SKM-1 (cell line): ENCODE data around the gene RUNX1.
A peak's percentile ranks its signal among the peaks of the same experiment; 100 is the strongest.

ENCODE experiments used
- DNase-seq: peaks from one replicate; lab custom pipeline; 2025; ENCODE audit not compliant: unreplicated experiment; lab: John Stamatoyannopoulos, UW

RUNX1 gene

GRCh38 chr21:34766862-34767261 is 282.2 kb downstream of the RUNX1 start:
- no peak for DNase-seq

GRCh38 chr21:34765619-34766018 is 283.5 kb downstream of the RUNX1 start:
- no peak for DNase-seq

DNA sequence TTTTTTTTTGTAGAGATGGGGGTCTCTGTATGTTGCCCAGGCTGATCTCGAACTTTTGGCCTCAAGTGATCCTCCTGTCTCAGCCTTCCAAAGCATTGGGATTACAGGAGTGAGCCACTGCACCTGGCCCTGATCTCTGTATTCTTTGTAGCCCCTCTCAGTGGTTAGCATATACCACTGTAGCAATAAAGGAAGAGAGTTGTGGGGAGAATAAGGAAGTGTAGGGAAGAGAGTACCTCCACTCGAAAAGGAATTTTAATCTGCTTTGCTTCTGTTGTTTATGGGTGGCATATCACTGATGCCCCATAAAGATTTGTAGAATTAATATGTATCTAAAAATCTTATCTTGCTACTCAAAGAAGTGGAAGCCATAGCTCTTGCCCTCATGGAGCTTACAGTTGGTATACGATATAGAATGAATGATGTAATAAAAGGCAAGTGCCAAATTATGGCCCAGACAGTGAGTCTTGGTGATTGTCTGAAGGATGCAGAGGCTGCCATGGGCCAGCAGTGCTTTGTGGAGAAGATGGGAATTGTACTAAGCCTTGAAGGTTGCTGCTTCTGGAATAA is 284.3 kb downstream of the RUNX1 start:
- DNase-seq: no peak

GRCh38 chr21:34762786-34763185 is 286.3 kb downstream of the RUNX1 start:
- DNase-seq: no peak

DNA sequence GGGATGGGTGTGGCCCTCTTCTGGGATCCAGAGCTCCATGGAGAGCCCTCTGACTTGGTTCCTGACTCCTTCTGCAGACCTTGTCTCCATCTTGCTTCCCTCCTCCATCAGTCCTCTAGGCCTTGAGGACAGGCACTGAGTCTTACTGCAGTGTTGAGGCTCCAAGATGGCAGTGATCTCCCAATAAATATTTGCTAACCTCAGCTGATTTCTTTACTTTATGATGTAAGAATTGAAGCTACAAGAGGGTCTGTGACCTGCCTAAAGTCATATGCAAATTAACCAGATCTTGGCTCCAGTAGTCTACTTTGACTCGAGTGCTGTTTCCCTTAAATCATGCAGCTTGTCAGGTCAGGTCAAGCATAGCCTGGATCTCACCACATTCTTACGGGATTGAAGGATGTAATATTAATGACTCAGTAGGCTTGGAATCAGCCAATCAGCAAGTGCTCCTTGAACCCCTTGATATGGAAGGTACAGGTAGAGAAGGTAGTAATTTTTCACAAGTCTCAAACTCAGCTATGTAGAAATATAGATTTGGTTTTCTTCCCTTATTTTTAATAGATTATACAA is 287.3 kb downstream of the RUNX1 start:
- DNase-seq: no peak

- no peak for DNase-seq
Observed at GRCh38 chr21:34754690-34755647, 294.1 kb downstream of the RUNX1 start.

DNA sequence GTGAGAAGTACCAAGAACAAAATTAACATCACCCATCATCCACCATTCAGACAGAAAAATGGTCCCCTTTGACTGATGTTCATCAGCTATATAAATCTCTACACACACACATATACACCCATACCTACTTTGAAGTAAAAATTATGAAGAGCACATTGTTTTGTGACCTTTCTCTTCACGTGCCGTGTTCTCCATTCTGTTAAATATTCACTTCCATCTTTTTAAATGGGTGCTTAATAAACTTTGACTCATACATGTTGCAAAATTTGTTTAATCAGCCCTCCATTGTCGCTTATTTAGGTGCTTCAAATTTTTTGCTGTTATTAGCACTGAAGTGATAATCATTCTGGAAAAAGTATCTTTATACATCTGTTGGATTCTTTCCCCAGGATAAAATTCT is 300.2 kb downstream of the RUNX1 start:
- DNase-seq: no peak

GRCh38 chr21:34745557-34746255 is 303.4 kb downstream of the RUNX1 start:
- DNase-seq: peak; percentile 52

- no peak for DNase-seq
Observed at GRCh38 chr21:34744801-34745200, 304.3 kb downstream of the RUNX1 start.

GRCh38 chr21:34743831-34744230 is 305.3 kb downstream of the RUNX1 start:
- no peak for DNase-seq

GRCh38 chr21:34743285-34743684 is 305.8 kb downstream of the RUNX1 start:
- DNase-seq: no peak

DNA sequence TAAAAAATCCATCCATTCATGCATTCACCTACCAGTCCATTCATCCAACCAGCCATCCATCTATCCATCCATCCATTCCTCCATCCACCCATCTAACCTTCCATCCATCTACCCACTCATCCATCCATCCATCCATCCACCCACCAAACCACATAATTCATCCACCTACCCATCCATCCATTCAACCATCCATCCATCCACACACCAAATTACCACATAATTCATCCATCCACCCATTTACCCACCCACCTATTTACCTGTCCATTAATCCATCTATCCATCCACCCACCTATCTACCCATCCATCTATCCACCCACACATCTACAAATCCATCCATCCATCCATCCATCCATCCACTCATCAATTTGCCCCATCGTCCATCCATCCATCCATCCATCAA is 308.9 kb downstream of the RUNX1 start:
- DNase-seq: no peak
